D721Med (cell line): ENCODE data around the gene TRAF3.

Experiments used
- DNase-seq: peaks from one replicate; pipeline ENCODE4 v3.0.0; 2011; ENCODE audit warnings: low spot score; ENCODE audit not compliant: insufficient read length
- FAIRE-seq: peaks from 2 replicates; lab custom pipeline; 2011; peaks lifted over from hg19 to GRCh38; lab: Jason Lieb, UNC
- TF ChIP-seq, protein P1 (sequence below): IDR thresholded peaks from 2 replicates; pipeline ENCODE4 v1.5.1; 2012; ENCODE audit warnings: mild to moderate bottlenecking, control low read depth; ENCODE audit not compliant: insufficient read depth; ENCODE audit errors: missing control alignments

TRAF3 gene

GRCh38 chr14:102951034-102951433 is 173.8 kb downstream of the TRAF3 start:
- FAIRE-seq (no peak), DNase-seq (no peak)
- TF ChIP-seq, protein P1, sequence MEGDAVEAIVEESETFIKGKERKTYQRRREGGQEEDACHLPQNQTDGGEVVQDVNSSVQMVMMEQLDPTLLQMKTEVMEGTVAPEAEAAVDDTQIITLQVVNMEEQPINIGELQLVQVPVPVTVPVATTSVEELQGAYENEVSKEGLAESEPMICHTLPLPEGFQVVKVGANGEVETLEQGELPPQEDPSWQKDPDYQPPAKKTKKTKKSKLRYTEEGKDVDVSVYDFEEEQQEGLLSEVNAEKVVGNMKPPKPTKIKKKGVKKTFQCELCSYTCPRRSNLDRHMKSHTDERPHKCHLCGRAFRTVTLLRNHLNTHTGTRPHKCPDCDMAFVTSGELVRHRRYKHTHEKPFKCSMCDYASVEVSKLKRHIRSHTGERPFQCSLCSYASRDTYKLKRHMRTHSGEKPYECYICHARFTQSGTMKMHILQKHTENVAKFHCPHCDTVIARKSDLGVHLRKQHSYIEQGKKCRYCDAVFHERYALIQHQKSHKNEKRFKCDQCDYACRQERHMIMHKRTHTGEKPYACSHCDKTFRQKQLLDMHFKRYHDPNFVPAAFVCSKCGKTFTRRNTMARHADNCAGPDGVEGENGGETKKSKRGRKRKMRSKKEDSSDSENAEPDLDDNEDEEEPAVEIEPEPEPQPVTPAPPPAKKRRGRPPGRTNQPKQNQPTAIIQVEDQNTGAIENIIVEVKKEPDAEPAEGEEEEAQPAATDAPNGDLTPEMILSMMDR = no peak

DNA sequence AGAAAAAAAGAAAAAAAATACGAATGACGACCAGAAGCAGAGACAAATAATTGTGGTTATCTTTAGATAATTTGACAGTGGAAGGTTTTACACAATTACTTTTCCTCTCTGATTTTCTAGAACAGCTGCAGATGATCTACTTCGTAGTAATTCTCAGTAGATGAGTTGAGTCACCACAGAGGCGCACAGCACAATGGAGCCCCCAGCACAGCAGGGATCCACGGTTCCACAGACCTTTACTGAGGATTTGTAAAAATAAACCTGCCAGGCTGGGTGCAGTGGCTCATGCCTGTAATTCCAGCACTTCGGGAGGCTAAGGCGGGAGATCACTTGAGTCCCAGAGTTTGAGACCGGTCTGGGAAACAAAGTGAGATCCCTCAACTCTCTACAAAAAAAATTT is 174.6 kb downstream of the TRAF3 start:
- no peak for FAIRE-seq
- TF ChIP-seq, protein P1 = no peak
- DNase-seq = no peak

DNA sequence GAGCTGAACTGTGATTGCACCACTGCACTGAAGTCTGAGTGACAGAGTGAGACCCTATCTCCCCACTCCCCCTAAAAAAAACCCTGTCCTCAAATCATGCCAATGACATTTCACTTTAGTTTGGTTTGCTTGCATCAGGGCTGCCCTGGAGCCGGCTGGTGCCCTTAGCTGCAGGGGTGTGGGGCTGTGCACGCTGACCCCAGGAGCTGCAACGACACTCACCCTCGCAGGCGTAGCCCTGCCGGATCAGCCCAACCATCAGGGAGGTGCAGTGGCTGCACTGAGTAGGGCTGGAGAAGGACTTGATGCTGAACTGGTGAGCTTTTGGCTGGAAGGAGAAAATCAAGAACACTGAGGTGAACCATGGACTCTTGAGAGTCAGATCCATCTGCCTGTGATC is 175.0 kb downstream of the TRAF3 start:
- TF ChIP-seq, protein P1 = no peak
- DNase-seq (no peak), FAIRE-seq (no peak)

DNA sequence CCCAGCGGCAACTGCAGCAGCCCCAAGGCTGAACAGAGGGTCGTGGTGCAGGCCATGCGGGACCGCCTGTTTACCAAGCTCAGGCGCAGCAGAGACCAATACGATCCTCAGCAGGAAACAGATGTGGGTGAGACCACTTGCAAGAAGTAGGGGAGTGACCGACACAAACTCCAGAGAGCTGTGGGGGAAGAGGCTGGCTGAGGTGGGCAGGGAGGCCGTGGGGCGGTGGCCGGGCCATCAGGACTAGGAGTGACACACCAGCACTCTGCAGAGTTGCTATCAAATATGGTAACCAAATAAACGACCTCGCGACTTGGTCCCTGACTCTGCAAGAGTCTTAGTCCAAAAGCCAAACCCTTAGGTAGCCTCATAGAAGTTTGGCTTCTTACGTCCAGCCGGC is 175.9 kb downstream of the TRAF3 start:
- FAIRE-seq (no peak), DNase-seq (no peak)
- TF ChIP-seq, protein P1 = no peak

GRCh38 chr14:102954081-102954789 is 177.0 kb downstream of the TRAF3 start:
- TF ChIP-seq, protein P1 = no peak
- FAIRE-seq (no peak), DNase-seq (no peak)

- no peak for DNase-seq
- TF ChIP-seq, protein P1 = no peak
- no peak for FAIRE-seq
Measured at GRCh38 chr14:102955636-102956408, 178.6 kb downstream of the TRAF3 start.

- no peak for FAIRE-seq
- TF ChIP-seq, protein P1 = no peak
- no peak for DNase-seq
Measured at GRCh38 chr14:102957222-102957621, 180.0 kb downstream of the TRAF3 start.
